AG04450 (cell line): Measurements from ENCODE around the gene CEP295NL. TPM values are rescaled to one million over a fixed set of nuclear protein-coding genes. Genes with fewer than 3 reads are reported as not detected.
A peak's percentile ranks its signal among the peaks of the same experiment; 100 is the strongest.
"Not testable (repeated sequence)": the region's sequence is repeated elsewhere in the genome, so short reads cannot be mapped to it uniquely, and the experiment has no call there.

ENCODE experiments used
- CTCF ChIA-PET: fragments of 300-600, 350-600 bp; formaldehyde crosslinking; extraction: SDS; loops from one replicate; lab custom pipeline; 2022; ENCODE audit warnings: antibody characterized with exemption, inconsistent platforms; lab: Charles Lee
- POLR2A ChIA-PET: fragments of 350-600 bp; formaldehyde crosslinking; extraction: SDS; loops from one replicate; lab custom pipeline; 2021; ENCODE audit warnings: antibody characterized with exemption, inconsistent platforms; lab: Yijun Ruan, JAX
- DNase-seq: peaks from one replicate; pipeline ENCODE4 v3.0.0-alpha.2; 2011; ENCODE audit warnings: low read depth, low spot score
- H3K27ac ChIP-seq: one replicate; pipeline ENCODE4 v1.5.1; 2012; ENCODE audit warnings: low read depth, low read length, control low read depth
- H3K27me3 ChIP-seq: one replicate; pipeline ENCODE4 v1.6.0; 2012; ENCODE audit warnings: low read length; ENCODE audit not compliant: control insufficient read depth, insufficient read depth
- H3K4me3 ChIP-seq: 2 replicates; pipeline ENCODE4 v1.5.1; 2011; ENCODE audit warnings: mild to moderate bottlenecking, low read depth, low read length, control low read depth
- H3K9me3 ChIP-seq: 2 replicates; pipeline ENCODE4 v1.5.1; 2012; ENCODE audit warnings: low read length; ENCODE audit not compliant: control insufficient read depth, insufficient read depth
- CTCF ChIP-seq: IDR thresholded peaks from 2 replicates; pipeline ENCODE4 v1.5.1; 2011; ENCODE audit warnings: low read depth, low read length, control low read depth, inconsistent platforms
- polyA plus RNA-seq: library from polyadenylated mRNA; depleted of rRNA; stranded (reverse); fragments of >200 nt; gene quantifications from 2 replicates; pipeline ENCODE4 v1.2.3, GENCODE V29; 2011

CEP295NL gene
- polyA plus RNA-seq, 1 experiment = 0.11 TPM

GRCh38 chr17:78905541-78905940, 2.5 kb upstream of the CEP295NL start:
- DNase-seq = no peak
- TF ChIP-seq CTCF = no peak
- Histone ChIP-seq H3K27ac (no peak overlapping the region), H3K9me3 (no peaks in the 10 kb centered on the region; the same call in 1 of the 2 replicates), H3K4me3 (no peak overlapping the region), H3K27me3 (no peaks in the 10 kb centered on the region)
- ChIA-PET POLR2A (interaction anchor here (1.2 kb wide), 1 partner anchor 22 kb away, joined by 3 read pairs; no protein-coding TSS in a partner anchor), CTCF (interaction anchor here (1.1 kb wide), 1 partner anchor 40 kb away, joined by 3 read pairs; no protein-coding TSS in a partner anchor)

- TF ChIP-seq CTCF = no peak
- Histone ChIP-seq H3K27me3 (no peaks in the 10 kb centered on the region), H3K4me3 (no peak overlapping the region), H3K27ac (no peak overlapping the region), H3K9me3 (no peaks in the 10 kb centered on the region; the same call in 1 of the 2 replicates)
- POLR2A ChIA-PET = interaction anchor here (1.2 kb wide), 1 partner anchor 21 kb away, joined by 3 read pairs; no protein-coding TSS in a partner anchor
- CTCF ChIA-PET = interaction anchor here (1.1 to 1.5 kb wide), 2 partner anchors 39 kb away, joined by 3 to 4 read pairs; no protein-coding TSS in a partner anchor
- DNase-seq = no peak
These were observed 2.1 kb upstream of the CEP295NL start for GRCh38 chr17:78905116-78905515.

- H3K4me3 ChIP-seq = no peak overlapping the region
- H3K9me3 ChIP-seq = no peaks in the 10 kb centered on the region; the same call in 1 of the 2 replicates
- no peak for DNase-seq
- ChIA-PET CTCF (interaction anchor here (1.5 kb wide), 1 partner anchor 39 kb away, joined by 4 read pairs; no protein-coding TSS in a partner anchor), POLR2A (no interaction called here)
- no peak overlapping the region for H3K27ac ChIP-seq
- TF ChIP-seq CTCF = no peak
- H3K27me3 ChIP-seq = no peaks in the 10 kb centered on the region
These were observed 1.4 kb upstream of the CEP295NL start for GRCh38 chr17:78904371-78904770.

DNA sequence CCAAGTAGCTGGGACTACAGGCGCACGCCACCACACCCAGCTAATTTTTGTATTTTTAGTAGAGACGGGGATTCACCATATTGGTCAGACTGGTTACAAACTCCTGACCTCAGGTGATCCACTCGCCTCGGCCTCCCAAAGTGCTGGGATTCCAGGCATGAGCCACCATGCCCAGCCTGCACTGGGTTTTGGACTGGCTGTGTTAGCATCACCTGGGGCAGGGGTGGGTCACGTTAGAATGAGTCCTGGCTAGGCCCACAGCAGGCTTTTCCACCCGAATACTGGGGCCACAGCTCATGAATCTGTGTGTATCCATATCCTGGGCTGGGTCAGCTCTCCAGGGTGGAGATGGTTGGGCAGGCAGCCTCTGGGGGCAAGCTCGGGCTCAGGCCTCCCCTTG, 770 bp downstream of the CEP295NL start:
- DNase-seq, H3K27ac ChIP-seq, H3K27me3 ChIP-seq, H3K4me3 ChIP-seq, H3K9me3 ChIP-seq, CTCF ChIA-PET: not testable (repeated sequence)
- POLR2A ChIA-PET = interaction anchor here (0.5 to 0.6 kb wide), 2 partner anchors 10 to 388 kb away, joined by 6 to 14 read pairs; no protein-coding TSS in a partner anchor

DNA sequence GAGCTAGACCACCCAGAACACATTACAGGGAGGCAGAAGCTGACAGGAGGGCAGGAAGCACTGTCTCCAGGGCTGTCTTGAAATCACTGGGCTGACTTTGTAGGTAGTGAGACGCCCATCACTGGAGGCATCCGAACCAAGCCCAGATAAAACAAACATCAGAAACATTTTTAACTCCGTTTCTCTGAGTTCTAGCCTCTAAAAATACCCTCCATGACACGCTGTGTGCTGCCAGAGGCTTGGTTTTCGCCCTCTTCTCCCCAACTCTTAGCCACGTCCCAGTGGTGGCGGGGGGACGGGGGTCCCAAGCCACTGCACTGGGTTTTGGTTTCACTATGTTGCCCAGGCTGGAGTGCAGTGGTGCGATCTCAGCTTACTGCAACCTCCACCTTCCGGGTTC, 1.2 kb downstream of the CEP295NL start:
- Histone ChIP-seq H3K27ac (peak overlapping the region; percentile 39), H3K27me3 (no peaks in the 10 kb centered on the region), H3K4me3 (no peak overlapping the region), H3K9me3 (no peaks in the 10 kb centered on the region; the same call in 1 of the 2 replicates)
- POLR2A ChIA-PET = interaction anchor here (0.5 kb wide), 1 partner anchor 10 kb away, joined by 6 read pairs; no protein-coding TSS in a partner anchor
- DNase-seq = no peak
- no peak for TF ChIP-seq CTCF
- CTCF ChIA-PET = no interaction called here
